Large intestine (tissue), 3 donors: ENCODE results near the gene CS. TPM values are rescaled to one million over a fixed set of nuclear protein-coding genes. Genes with fewer than 3 reads are reported as not detected.
"Not testable (repeated sequence)": the region's sequence is repeated elsewhere in the genome, so short reads cannot be mapped to it uniquely, and the experiment has no call there.

Source experiments
- DNase-seq, 2 donors: peaks; one replicate each; pipeline versions ENCODE4 v3.0.0 to v3.0.0-alpha.2; 2013
- H3K27ac ChIP-seq: one replicate; pipeline ENCODE4 v1.5.1; 2013; ENCODE audit warnings: low read length
- H3K27me3 ChIP-seq: 2 replicates; pipeline ENCODE4 v1.6.1; 2013; ENCODE audit warnings: low read length; ENCODE audit not compliant: control insufficient read depth, insufficient read depth
- H3K36me3 ChIP-seq: 2 replicates; pipeline ENCODE4 v1.6.1; 2013; ENCODE audit warnings: low read length; ENCODE audit not compliant: control insufficient read depth, insufficient read depth
- H3K4me1 ChIP-seq: one replicate; pipeline ENCODE4 v1.6.1; 2013; ENCODE audit warnings: low read length; ENCODE audit not compliant: control insufficient read depth, insufficient read depth
- H3K4me3 ChIP-seq: one replicate; pipeline ENCODE4 v1.5.1; 2013; ENCODE audit warnings: low read length
- H3K9me3 ChIP-seq: one replicate; pipeline ENCODE4 v1.6.1; 2013; ENCODE audit warnings: mild to moderate bottlenecking, low read depth, low read length, moderate library complexity; ENCODE audit not compliant: control insufficient read depth
- WGBS: methylation state at CpG from one replicate; pipeline ENCODE4 v1.1.5; 2013; ENCODE audit warnings: low lambda C conversion rate; ENCODE audit not compliant: insufficient coverage; 5-methylcytosine and 5-hydroxymethylcytosine counted together
- polyA plus RNA-seq: library from polyadenylated mRNA; unstranded; fragments of 120-200 nt; gene quantifications from one replicate; pipeline ENCODE4 v1.2.1, GENCODE V29; 2013

Gene CS
- polyA plus RNA-seq, 1 donor: 143 TPM

- 80% methylated on average over 1 of the region's 6 CpGs for WGBS
- Histone ChIP-seq H3K27ac (no peak overlapping the region), H3K4me1 (no peaks in the 10 kb centered on the region), H3K36me3 (peaks cover 81% of the 10 kb centered on the region), H3K9me3 (no peaks in the 10 kb centered on the region), H3K27me3 (no peaks in the 10 kb centered on the region), H3K4me3 (no peak overlapping the region)
- DNase-seq: no peak
Observed at GRCh38 chr12:56282030-56282429, 18.1 kb downstream of the CS start.

- Histone ChIP-seq H3K4me3 (no peak overlapping the region), H3K36me3 (peaks cover 80% of the 10 kb centered on the region), H3K4me1 (no peaks in the 10 kb centered on the region), H3K9me3 (no peaks in the 10 kb centered on the region), H3K27me3 (no peaks in the 10 kb centered on the region), H3K27ac (no peak overlapping the region)
- DNase-seq: no peak
Observed at GRCh38 chr12:56280849-56281248, 19.3 kb downstream of the CS start.

GRCh38 chr12:56278905-56279304 is 21.2 kb downstream of the CS start:
- no CpG with 5 or more reads among the region's 3 CpGs for WGBS
- Histone ChIP-seq H3K36me3 (peaks cover 84% of the 10 kb centered on the region), H3K27me3 (no peaks in the 10 kb centered on the region)

GRCh38 chr12:56274299-56274698 is 25.8 kb downstream of the CS start:
- no peaks in the 10 kb centered on the region for H3K9me3 ChIP-seq
- H3K36me3 ChIP-seq: peaks cover 66% of the 10 kb centered on the region
- no peak overlapping the region for H3K4me3 ChIP-seq
- no peak for DNase-seq
- no peak overlapping the region for H3K27ac ChIP-seq
- no peaks in the 10 kb centered on the region for H3K4me1 ChIP-seq
- no CpG with 5 or more reads among the region's 2 CpGs for WGBS
- no peaks in the 10 kb centered on the region for H3K27me3 ChIP-seq

More at GRCh38 chr12:56278905-56279304, 21.2 kb downstream of the CS start:
- no peak for DNase-seq
- no peak overlapping the region for H3K4me3 ChIP-seq
- H3K9me3 ChIP-seq: no peaks in the 10 kb centered on the region
- H3K4me1 ChIP-seq: no peaks in the 10 kb centered on the region
- no peak overlapping the region for H3K27ac ChIP-seq

GRCh38 chr12:56272468-56272867 is 27.7 kb downstream of the CS start:
- H3K4me1 ChIP-seq: not testable (repeated sequence)
- no CpG with 5 or more reads among the region's 2 CpGs for WGBS
- H3K36me3 ChIP-seq: peaks cover 51% of the 10 kb centered on the region

GRCh38 chr12:56271031-56271430 is 29.1 kb downstream of the CS start:
- peak in 1 of 2 donors; percentile 21 for DNase-seq
- Histone ChIP-seq H3K27ac (no peak overlapping the region), H3K36me3 (peaks cover 46% of the 10 kb centered on the region), H3K4me3 (no peak overlapping the region), H3K27me3 (no peaks in the 10 kb centered on the region), H3K4me1 (peaks cover 3% of the 10 kb centered on the region), H3K9me3 (no peaks in the 10 kb centered on the region)
- WGBS: no CpG with 5 or more reads among the region's 1 CpG

More at GRCh38 chr12:56272468-56272867, 27.7 kb downstream of the CS start:
- H3K9me3 ChIP-seq, DNase-seq, H3K4me3 ChIP-seq, H3K27ac ChIP-seq, H3K27me3 ChIP-seq: not testable (repeated sequence)

- Histone ChIP-seq H3K9me3 (no peaks in the 10 kb centered on the region), H3K36me3 (peaks cover 13% of the 10 kb centered on the region), H3K27ac (peak overlapping the region; percentile 87), H3K4me3 (peak overlapping the region; percentile 73), H3K27me3 (no peaks in the 10 kb centered on the region), H3K4me1 (peaks cover 6% of the 10 kb centered on the region)
- DNase-seq: no peak
- 27% methylated on average over 2 of the region's 21 CpGs for WGBS
Observed at GRCh38 chr12:56267443-56268071, 32.6 kb downstream of the CS start.

- H3K27me3 ChIP-seq: no peaks in the 10 kb centered on the region
Observed at GRCh38 chr12:56266693-56267442, 33.3 kb downstream of the CS start, which contains the start of gene COQ10A. COQ10A (plus strand) TSS chr12:56266942; CDS start chr12:56267119, 177 bp downstream.

GRCh38 chr12:56266068-56266692 is 34.0 kb downstream of the CS start:
- no CpG with 5 or more reads among the region's 16 CpGs for WGBS
- not testable (repeated sequence) for H3K9me3 ChIP-seq, DNase-seq, H3K4me1 ChIP-seq, H3K36me3 ChIP-seq, H3K27me3 ChIP-seq
- H3K27ac ChIP-seq: peak overlapping the region; percentile 87
- peak overlapping the region; percentile 73 for H3K4me3 ChIP-seq

More at GRCh38 chr12:56266693-56267442, 33.3 kb downstream of the CS start, which contains the start of gene COQ10A:
- H3K4me1 ChIP-seq: peaks cover 6% of the 10 kb centered on the region
- H3K9me3 ChIP-seq: no peaks in the 10 kb centered on the region
- H3K36me3 ChIP-seq: peaks cover 9% of the 10 kb centered on the region
- peak within 1 kb of the TSS; percentile 87 for H3K27ac ChIP-seq
- WGBS: no CpG with 5 or more reads among the region's 68 CpGs
- DNase-seq: peak; percentile 85 to 92
- H3K4me3 ChIP-seq: peak within 1 kb of the TSS; percentile 73

- H3K9me3 ChIP-seq, DNase-seq, H3K27me3 ChIP-seq, H3K27ac ChIP-seq, H3K4me3 ChIP-seq, H3K36me3 ChIP-seq: not testable (repeated sequence)
- H3K4me1 ChIP-seq: peaks cover 15% of the 10 kb centered on the region
- no CpG with 5 or more reads among the region's 7 CpGs for WGBS
Observed at GRCh38 chr12:56262955-56263354, 37.2 kb downstream of the CS start.
